ENCODE results near the gene LEF1. TPM values are rescaled to one million over a fixed set of nuclear protein-coding genes. Genes with fewer than 3 reads are reported as not detected.

The LEF1 gene
- total and polyA plus RNA-seq, 2 of the 8 experiments (the other 6 are each of a cell fraction or from before 2014, with no cell fraction given) = 2.6 to 5.2 TPM

DNA sequence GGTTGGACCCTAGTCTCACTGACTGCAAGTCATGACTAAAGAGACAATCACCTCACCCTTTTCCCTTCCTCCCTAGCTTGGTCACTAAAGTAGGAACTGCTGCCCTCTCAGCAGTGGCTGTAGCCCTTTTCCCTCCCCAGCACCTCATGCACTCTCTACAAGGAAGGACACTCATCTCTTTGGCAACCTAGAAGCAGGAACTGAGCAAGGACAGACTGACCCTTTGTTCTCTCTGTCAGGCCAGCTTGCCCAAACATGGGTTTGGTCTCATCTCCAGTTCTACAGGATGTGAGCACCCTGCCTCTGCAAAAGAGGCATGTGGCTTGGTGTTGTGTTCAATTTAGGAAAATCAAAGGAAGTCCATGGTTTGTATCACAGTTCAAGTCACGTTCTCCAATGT lies 15.8 kb downstream of the LEF1 start (continued):
- TF ChIP-seq KDM1A (IDR thresholded peaks at IDR 0.05; ENCODE audit: borderline replicate concordance, low read length) (no peak), TEAD4 (IDR thresholded peaks at IDR 0.05; ENCODE audit: low read depth, low read length) (no peak)
- TF ChIP-seq, protein P1, sequence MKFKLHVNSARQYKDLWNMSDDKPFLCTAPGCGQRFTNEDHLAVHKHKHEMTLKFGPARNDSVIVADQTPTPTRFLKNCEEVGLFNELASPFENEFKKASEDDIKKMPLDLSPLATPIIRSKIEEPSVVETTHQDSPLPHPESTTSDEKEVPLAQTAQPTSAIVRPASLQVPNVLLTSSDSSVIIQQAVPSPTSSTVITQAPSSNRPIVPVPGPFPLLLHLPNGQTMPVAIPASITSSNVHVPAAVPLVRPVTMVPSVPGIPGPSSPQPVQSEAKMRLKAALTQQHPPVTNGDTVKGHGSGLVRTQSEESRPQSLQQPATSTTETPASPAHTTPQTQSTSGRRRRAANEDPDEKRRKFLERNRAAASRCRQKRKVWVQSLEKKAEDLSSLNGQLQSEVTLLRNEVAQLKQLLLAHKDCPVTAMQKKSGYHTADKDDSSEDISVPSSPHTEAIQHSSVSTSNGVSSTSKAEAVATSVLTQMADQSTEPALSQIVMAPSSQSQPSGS (IDR thresholded peaks at IDR 0.05; ENCODE audit: low read length) = no peak

All from H1 (cell line).